GM12878 (cell line): Measurements from ENCODE around the gene DDX49. TPM values are rescaled to one million over a fixed set of nuclear protein-coding genes. Genes with fewer than 3 reads are reported as not detected.
"Not testable (repeated sequence)": the region's sequence is repeated elsewhere in the genome, so short reads cannot be mapped to it uniquely, and the experiment has no call there.

Experiments used
- ATAC-seq: fragments of 200-7000 bp; cut with Tn5 transposase; 3 replicates; pipeline ENCODE4 v1.9.1; 2020; ENCODE audit warnings: mild to moderate bottlenecking, moderate library complexity
- BruUV-seq: library from RNA; stranded (reverse); fragments of 400-500 nt; replicated peaks from 2 replicates; lab custom pipeline; 2021; lab: Mats Ljungman, UMichigan
- CTCF ChIA-PET: fragments of 300-600 bp; sonication (Branson Sonifier 250); formaldehyde crosslinking; extraction: SDS; loops from one replicate; lab custom pipeline; 2021; ENCODE audit warnings: inconsistent platforms; lab: Yijun Ruan, JAX
- POLR2A ChIA-PET: fragments of 350-600 bp; formaldehyde crosslinking; extraction: SDS; loops from one replicate; lab custom pipeline; 2021; ENCODE audit warnings: inconsistent platforms; lab: Charles Lee
- RAD21 ChIA-PET: fragments of 300-600 bp; sonication (Branson Sonifier 250); formaldehyde crosslinking; loops from one replicate; lab custom pipeline; 2023; ENCODE audit warnings: antibody characterized with exemption; ENCODE audit not compliant: unreplicated experiment; lab: Charles Lee
- SMC1A ChIA-PET: fragments of 300-600 bp; sonication (Branson Sonifier 250); formaldehyde crosslinking; loops from one replicate; lab custom pipeline; 2023; ENCODE audit not compliant: unreplicated experiment, uncharacterized antibody; lab: Charles Lee
- DNase-seq: peaks from one replicate; pipeline ENCODE4 v3.0.0-alpha.2; 2011; ENCODE audit warnings: low read depth, low spot score
- FAIRE-seq: peaks from 3 replicates; lab custom pipeline; 2011; peaks lifted over from hg19 to GRCh38; lab: Jason Lieb, UNC
- H2AFZ ChIP-seq: 2 replicates; pipeline ENCODE4 v1.6.0; 2011; ENCODE audit warnings: low read depth, low read length, control low read depth; ENCODE audit not compliant: control insufficient read depth
- H3K27ac ChIP-seq: 2 replicates; pipeline ENCODE4 v1.5.1; 2011; ENCODE audit warnings: control low read depth; ENCODE audit not compliant: control insufficient read depth, insufficient read depth
- H3K27me3 ChIP-seq, 2 experiments: replicated peaks in 1 of 2; 2 replicates each; pipeline versions ENCODE4 v1.6.0 to v1.6.1; 2011; ENCODE audit warnings: low read length in 1 of 2; ENCODE audit not compliant: control insufficient read depth in 2 of 2, insufficient read depth in 2 of 2
- H3K36me3 ChIP-seq, 2 experiments: 2 replicates each; pipeline ENCODE4 v1.5.1; 2011; ENCODE audit warnings: low read length in 1 of 2; ENCODE audit not compliant: control insufficient read depth in 2 of 2, insufficient read depth in 2 of 2
- H3K4me1 ChIP-seq: 2 replicates; pipeline ENCODE4 v1.6.1; 2011; ENCODE audit warnings: mild to moderate bottlenecking, low read length, moderate library complexity, mixed read lengths; ENCODE audit not compliant: control insufficient read depth, insufficient read depth
- H3K4me2 ChIP-seq: 2 replicates; pipeline ENCODE4 v1.6.0; 2011; ENCODE audit warnings: control low read depth; ENCODE audit not compliant: control insufficient read depth, insufficient read depth
- H3K4me3 ChIP-seq: fragments of 200-600 bp; sonication (generic); 2 replicates; pipeline ENCODE4 v1.5.1; 2016
- H3K79me2 ChIP-seq: 2 replicates; pipeline ENCODE4 v1.6.0; 2011; ENCODE audit warnings: low read length; ENCODE audit not compliant: control insufficient read depth, insufficient read depth
- H3K9ac ChIP-seq: 2 replicates; pipeline ENCODE4 v1.8.0; 2011; ENCODE audit warnings: low read length, control low read depth, mixed read lengths; ENCODE audit not compliant: control insufficient read depth, insufficient read depth
- H3K9me3 ChIP-seq: replicated peaks from 3 replicates; pipeline ENCODE4 v1.5.1; 2011; ENCODE audit warnings: mild to moderate bottlenecking, low read length; ENCODE audit not compliant: control insufficient read depth, insufficient read depth
- H4K20me1 ChIP-seq: 2 replicates; pipeline ENCODE4 v1.6.0; 2011; ENCODE audit not compliant: control insufficient read depth, insufficient read depth
- KLF5 ChIP-seq: fragments of 450-650 bp; IDR thresholded peaks from 2 replicates; pipeline ENCODE4 v1.6.1; 2014; ENCODE audit warnings: mild to moderate bottlenecking; ENCODE audit not compliant: partially characterized antibody
- POLR2AphosphoS5 ChIP-seq: IDR thresholded peaks from 2 replicates; pipeline ENCODE4 v1.6.1; 2011; ENCODE audit warnings: mild to moderate bottlenecking, low read length, inconsistent platforms
- SKIL ChIP-seq: fragments of 450-650 bp; IDR thresholded peaks from 2 replicates; pipeline ENCODE4 v1.6.1; 2017; ENCODE audit warnings: mild to moderate bottlenecking, low read depth, inconsistent platforms; ENCODE audit not compliant: poor library complexity, severe bottlenecking
- ZBTB4 ChIP-seq: fragments of 450-650 bp; formaldehyde crosslinking; IDR thresholded peaks from 2 replicates; pipeline ENCODE4 v1.4.0; 2022; ENCODE audit warnings: mild to moderate bottlenecking, moderate library complexity
- WGBS: methylation state at CpG from one replicate; pipeline ENCODE4 v1.1.6; 2016; ENCODE audit warnings: low lambda C conversion rate; ENCODE audit not compliant: insufficient replicate concordance, insufficient coverage; ENCODE audit errors: missing lambda C conversion rate; 5-methylcytosine and 5-hydroxymethylcytosine counted together
- in situ Hi-C: fragments of 300-500 bp; cut with MboI; formaldehyde crosslinking; loops from 9 replicates; pipeline ENCODE4 v1.14.3; 2018; ENCODE audit warnings: mixed read lengths
- intact Hi-C: fragments of 100-400 bp; cut with micrococcal nuclease; formaldehyde crosslinking; loops from one replicate; pipeline ENCODE4 v1.14.2; 2022; ENCODE audit not compliant: unreplicated experiment
- polyA plus RNA-seq, 11 experiments: library from polyadenylated mRNA; depleted of rRNA in 4 of 11; unstranded in 6 of 11; stranded (reverse) in 5 of 11; fragments of >200 nt; fragmentation: Nextera tagmentation in 4 of 11; fragmentation: Illumina TruSeq in 1 of 11; extraction: Ambion mirVana in 4 of 11; extraction: Trizol in 1 of 11; gene quantifications; 1 replicate in 1 of 11; 2 replicates in 10 of 11; pipeline versions ENCODE4 v1.2.1 to v1.2.3, GENCODE V29; 2011 to 2016; ENCODE audit warnings: inconsistent platforms in 2 of 11, missing spikeins in 2 of 11, low read depth in 1 of 11
- total RNA-seq, 4 experiments: library from RNA; depleted of rRNA in 3 of 4; stranded (reverse); fragments of >200 nt in 3 of 4; fragmentation: Illumina TruSeq in 1 of 4; extraction: Trizol in 1 of 4; gene quantifications; 2 replicates each; pipeline versions ENCODE4 v1.2.1 to v1.2.3, GENCODE V29; 2013 to 2021

Gene DDX49
- total and polyA plus RNA-seq, 10 of the 15 experiments (the other 5 are each of a cell fraction or from before 2014, with no cell fraction given), result 0.58 to 102 (median 48.1) TPM

GRCh38 chr19:18901491-18901890 lies 18.0 kb upstream of the DDX49 start (continued):
- TF ChIP-seq ZBTB4 (CRISPR knock-in tag), result no peak
- TF ChIP-seq KLF5, result no peak
- TF ChIP-seq POLR2AphosphoS5, result no peak
- no peak for TF ChIP-seq SKIL

- H3K9me3 ChIP-seq, intact Hi-C loops, H3K27me3 ChIP-seq, RAD21 ChIA-PET, H3K9ac ChIP-seq, ATAC-seq, in situ Hi-C loops, FAIRE-seq, CTCF ChIA-PET, H3K79me2 ChIP-seq, H3K27ac ChIP-seq, H4K20me1 ChIP-seq, H3K4me3 ChIP-seq, POLR2A ChIA-PET, H3K4me1 ChIP-seq, SMC1A ChIA-PET, DNase-seq, H2AFZ ChIP-seq, BruUV-seq, H3K36me3 ChIP-seq, H3K4me2 ChIP-seq: not testable (repeated sequence)
- 94% methylated on average over 5 of the region's 5 CpGs for WGBS
Observed at GRCh38 chr19:18902519-18902918, 17.0 kb upstream of the DDX49 start.
